Measurements from ENCODE around the gene BMAL1.

BMAL1 gene

DNA sequence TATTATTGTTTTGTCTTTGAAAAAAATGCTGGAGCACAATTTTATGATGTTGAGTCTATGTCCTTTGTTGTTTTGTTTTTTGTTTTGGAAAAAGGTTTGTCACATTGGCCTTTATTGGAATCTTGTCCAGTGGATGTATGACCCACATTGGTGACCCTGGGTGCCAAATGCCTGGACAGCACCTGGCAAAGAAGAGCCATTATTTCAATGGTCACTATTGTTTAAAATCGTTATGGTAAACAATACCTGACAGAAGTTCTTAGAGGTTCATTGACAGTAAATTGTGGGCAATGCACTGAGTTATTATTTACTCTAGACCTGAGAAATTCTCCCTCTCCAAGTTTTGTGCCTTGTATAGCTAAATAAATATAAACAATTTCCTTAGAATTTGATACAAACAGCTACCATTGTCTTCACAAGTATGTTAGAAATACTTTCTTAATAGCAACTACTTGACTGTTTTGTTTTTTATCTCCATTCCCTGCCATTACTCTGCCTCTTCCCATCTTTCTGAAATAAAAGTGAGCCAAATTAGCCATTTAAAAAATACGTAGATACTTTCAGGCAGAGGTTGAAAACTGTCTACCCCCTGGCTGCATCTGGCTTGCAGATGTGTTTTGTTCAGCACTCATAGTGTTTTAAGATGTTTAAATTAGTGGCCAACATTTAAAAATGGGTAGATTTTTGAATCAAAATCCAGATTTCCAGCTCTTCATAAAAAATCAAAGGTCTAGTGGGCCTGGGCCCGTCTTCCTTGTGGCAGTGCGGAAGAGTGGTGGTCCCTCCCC lies 39.9 kb downstream of the BMAL1 start:
- no peak for DNase-seq (ENCODE audit: low spot score)

DNA sequence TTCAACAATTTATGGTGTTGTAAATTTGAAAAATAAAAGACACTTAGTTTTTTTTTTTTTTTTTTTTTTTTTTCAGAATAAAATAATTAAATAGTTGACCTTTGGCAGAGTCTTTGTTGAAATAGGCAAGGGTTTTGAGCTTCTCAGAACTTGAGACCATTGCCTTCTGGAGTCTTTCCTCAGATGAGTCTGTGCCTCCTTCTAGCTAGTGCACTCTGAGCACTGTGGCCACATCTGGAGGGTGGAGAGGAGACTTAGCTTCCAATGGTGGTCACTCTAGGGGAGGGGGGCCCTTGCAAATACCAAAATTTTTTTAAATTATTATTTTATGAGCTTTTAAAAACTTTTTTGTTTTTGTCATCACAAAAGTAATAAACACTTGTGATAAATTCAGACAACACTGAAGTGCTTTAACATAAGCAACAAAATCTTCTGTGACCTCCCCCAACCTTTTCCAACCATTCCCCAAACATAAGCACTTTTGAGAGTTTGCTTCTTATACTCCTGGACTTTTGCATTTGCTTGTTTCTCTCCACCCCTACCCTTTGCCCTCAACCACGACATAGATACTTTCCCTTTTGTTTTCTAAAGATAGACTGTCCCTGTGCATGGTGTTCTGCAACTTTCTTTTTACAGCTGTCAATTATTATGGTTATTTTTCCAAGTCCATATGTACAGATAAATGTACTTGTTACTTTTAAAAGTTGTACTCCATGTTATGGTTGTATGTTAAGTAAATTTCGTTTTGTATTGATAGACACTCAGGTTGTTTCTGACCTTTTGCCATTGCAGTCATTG lies 41.1 kb downstream of the BMAL1 start:
- DNase-seq (ENCODE audit: low spot score), result no peak

DNA sequence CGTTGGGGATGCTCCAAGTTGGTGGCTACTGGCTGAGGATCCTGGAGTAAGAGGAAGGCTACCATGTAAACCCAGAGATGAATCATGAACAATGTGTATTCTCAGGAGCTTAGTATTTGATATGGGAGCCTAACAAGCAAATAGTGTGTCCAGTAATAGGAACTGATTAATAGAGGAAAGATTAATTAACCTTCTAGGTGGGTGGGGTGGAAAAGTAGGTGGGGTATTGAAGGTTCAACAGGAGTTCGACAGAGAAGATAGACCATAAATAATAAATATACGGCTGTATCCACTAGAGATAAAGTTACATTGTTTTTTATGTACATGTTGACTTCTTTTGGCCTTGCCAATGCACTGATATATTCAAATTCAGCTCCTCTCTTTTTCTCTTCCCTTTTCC lies 43.1 kb downstream of the BMAL1 start:
- DNase-seq (ENCODE audit: low spot score), result no peak

DNA sequence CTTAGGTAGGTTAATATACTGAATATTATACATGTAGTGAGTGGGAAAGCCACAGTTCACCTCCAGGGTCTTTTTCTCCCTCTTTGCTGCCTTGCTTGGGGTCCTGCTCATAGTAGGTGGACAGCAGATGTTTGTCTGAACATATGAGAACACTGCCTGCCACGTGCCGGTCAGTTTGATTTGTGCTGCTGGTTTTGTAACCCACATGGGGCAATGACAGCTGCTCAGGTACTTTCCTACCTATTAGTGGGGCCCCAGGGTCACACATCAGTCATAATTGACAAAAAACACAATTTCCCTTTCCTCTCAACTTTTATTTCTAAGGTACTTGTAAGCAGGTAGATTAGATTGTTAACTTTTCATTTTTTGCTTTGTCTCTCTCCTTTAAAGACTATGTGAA lies 43.8 kb downstream of the BMAL1 start:
- no peak for DNase-seq (ENCODE audit: low spot score)

DNA sequence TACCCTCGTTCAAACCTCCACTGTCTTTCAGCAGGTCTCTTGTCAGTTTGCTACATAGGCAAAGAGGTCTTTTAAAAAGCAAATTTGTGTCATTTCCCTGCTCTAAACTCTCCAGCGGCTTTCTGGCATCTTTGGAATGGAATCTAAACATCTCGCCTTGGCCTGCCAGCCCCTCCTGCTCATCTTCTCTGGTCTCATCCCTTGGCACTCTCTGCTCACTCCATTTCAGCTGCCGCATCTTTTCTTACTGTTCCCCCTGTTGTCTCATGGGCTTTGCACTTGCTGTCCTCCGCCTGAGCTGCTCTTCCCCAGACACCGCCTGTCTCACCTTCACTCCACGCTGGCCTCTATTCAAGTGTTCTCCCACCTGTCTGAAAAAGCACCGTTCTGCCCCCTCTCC lies 46.6 kb downstream of the BMAL1 start:
- DNase-seq (ENCODE audit: low spot score), result no peak

DNA sequence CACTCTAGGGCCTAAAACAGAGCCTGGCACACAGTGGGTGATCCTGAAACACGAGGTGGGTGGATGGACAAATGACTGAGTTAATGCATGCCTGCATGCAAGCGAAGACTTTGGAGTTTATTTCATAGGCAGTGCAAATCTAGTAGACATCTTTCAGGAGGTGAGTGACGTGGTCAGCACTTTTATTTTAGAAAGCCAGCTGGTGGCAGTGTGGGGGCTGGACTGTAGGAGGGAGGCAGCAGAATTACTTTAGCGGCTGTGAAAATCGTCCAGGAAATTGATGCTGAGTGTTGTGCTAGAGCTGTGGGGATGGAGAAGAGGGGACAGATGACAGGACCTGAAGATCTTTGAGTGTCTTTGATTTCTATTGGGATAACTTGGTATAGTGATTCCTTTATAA lies 47.1 kb downstream of the BMAL1 start:
- no peak for DNase-seq (ENCODE audit: low spot score)

DNA sequence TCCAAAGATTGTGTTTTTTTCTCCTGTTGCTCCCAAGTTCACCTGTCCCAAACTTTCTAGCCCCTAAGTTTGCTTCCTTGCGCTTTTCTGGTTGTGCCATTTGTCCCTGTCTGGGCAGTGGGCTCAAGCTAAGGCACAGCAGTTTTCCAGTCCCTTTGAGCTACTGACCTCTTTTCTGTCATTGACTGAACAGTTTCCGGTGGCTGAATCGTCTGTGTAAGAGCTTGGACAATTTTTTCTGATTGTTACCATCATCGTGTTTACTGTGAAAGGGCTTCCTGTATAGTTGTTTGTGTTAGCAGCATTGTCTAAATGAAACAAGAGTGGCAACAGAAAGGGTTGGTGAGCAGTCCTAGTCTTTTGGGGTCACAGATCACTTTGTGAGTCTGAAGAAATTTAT lies 49.8 kb downstream of the BMAL1 start:
- no peak for DNase-seq (ENCODE audit: low spot score)

DNA sequence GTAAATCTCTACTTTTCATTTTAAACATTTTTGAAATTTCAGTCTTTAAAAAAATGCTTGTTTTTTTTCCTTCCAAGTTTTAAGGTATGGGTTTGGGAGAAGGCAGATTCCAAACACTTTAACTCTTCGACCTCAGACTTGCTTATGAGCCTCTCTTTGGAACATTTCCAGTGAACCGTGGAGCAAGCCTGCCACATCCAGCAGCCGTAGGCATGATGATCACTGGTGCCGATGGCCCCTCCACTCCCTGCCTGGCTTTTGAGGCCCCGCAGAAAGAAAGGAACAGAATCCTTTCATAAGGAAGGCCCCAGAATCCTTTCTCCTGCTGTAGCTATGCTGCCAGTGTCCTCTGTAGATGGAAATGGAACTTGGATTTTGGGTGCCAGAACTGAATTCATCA lies 50.7 kb downstream of the BMAL1 start:
- DNase-seq (ENCODE audit: low spot score), result no peak

DNA sequence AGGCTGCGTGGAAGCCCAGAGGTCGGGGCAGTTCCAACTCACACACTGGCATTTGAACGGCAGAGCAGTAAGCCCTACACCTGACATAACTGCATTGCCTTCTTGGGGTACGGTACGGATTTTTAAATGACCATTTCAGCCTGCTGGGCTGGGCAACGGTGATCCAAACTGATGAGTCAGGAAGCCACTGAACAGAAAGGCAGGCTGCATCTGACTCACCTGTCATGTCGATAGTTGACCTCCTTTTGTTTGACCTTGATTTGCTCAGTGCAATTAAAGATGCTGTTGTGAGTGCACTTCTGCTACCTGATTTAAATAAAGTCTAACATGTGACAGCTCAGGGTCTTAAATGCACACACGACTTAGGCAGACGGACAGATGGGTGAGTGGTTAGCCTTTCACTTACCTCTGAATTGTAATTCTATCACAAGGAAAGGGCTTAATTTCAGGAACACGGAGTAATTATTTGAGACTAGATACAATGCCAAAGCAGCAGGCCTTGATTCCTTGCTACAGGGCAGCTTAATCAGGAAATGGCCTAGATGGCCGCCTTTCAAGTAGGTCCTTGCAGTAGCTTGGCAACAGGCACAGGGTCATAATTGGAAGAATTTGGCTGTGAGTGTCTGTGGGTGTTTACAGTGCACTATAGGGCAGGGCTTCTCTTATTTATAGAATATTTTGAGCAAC lies 52.2 kb downstream of the BMAL1 start:
- DNase-seq (ENCODE audit: low spot score), result no peak

DNA sequence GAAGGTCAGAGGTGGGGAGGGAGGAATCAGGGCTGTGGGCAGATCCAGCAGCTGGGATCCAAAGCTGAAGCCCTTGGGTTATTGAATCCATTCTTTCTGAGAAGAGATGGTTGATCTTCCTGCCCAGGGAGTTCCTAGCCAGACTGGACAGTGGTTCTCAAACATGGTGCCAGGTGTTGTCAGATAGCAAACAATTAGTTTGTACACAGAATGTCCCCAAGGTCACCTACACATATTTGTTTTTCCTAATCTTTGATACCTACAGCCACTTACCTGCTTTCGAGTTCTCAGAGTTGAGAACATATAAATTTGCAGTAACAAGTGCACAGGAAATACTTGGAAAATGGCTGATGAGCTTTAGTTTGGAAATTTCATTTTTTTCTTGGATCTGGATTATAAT lies 54.5 kb downstream of the BMAL1 start:
- no peak for DNase-seq (ENCODE audit: low spot score)

DNA sequence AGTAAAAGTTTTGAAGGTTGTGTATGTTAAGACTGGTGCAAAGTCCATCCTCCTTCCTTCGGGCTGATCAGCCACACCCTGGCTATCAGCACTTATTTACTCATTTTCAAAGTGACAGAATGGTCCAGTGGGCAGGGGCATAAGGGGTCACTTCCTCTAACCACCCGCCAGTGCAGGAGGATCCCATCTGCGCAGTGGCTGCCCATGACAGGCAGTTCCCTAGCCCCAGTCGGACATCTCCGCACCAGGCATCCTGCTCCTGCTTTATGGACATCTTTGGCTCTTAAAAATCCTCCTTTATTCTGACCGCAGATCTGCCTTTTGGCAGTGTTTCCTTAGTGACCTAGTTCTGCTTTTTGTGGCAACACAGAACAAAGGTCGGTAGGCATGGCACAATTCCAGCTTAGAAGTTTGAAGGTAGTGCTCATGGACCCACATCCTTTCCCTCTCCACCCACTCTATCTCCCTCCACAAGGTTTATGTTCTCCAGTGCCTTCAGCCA lies 55.9 kb downstream of the BMAL1 start:
- no peak for DNase-seq (ENCODE audit: low spot score)

DNA sequence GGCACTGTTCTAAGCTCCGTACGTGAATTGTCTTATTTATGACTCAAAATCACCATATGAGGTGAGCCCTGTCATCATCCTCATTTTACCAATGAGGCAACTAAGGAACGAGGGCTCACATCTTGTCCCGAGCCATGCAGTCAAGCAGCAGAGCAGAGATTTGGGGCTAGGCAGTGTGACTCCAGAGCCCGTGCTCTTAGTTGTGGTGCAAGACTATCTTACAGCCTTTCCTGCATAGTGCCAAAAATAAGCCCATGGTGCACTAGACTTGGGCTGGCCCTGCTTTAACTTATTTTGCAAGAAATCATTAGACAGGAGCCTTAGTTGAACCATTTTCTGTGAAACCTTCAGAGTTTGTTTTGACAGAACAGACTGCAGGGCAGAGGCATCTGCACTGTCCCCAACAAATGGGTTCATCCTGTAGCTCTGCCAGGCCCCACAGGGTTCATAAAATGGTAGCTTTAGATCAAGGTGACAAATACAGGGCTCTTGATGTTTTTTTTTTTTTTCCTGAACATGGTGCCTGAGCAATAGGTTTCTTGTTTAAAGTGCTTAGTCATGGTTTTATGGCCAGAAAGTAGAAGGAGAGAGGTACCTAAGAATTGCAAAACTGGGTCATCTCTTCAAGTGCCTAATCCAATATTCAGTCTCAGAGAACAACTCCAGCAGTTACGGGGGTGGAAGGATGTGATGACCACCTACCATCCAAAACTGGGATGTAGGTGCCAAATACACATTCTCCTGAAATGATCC lies 56.6 kb downstream of the BMAL1 start:
- DNase-seq (ENCODE audit: low spot score), result no peak

DNA sequence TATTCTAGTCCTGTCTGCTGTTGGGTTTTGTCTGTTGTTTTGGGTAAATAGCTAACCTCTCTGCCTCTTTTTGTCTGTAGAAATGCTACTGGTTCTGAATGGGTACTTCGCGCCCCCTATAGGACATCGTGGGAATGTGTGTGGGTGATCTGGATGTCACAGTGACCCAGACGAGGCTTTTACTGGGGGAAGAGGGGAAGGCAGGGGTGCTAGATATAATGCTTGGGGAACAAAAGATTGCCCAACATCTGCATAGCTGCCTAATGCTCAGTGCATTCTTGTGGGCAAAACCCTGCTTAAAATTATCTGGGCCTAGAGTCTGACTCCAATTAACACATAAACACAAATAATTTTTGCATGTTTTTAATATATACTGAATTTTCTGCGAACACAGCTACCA lies 57.7 kb downstream of the BMAL1 start:
- DNase-seq (ENCODE audit: low spot score), result peak; percentile 73

DNA sequence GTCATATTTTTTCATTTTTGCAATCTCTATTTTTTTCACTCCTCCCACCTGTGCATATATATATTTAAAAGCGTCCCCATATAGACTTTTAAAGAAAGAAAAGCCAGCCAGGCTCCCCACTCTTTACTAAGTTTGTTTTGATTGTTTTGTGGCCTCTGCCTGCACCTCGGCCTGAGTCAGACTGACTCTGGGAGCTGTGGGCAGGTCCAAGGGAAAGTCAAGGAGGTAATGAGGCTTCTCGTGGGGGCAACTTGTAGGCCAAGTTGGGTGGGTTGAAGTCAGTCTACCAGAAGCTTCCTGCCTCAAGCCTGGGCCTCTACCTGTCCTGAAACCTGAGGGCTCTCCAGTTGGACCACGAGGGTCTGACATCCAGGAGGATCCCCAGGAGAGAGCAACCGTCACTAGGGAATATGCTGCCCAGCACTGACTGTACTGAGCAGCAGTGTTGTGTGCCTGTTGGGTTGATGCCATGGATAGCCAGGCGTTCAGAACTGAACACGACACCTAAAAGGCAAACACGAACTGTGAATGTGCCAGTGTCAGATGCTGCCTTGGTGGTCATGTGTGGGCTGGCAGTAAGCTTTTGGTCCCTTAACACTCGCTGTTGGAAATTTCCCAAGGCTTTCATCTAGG lies 58.8 kb downstream of the BMAL1 start:
- no peak for DNase-seq (ENCODE audit: low spot score)

DNA sequence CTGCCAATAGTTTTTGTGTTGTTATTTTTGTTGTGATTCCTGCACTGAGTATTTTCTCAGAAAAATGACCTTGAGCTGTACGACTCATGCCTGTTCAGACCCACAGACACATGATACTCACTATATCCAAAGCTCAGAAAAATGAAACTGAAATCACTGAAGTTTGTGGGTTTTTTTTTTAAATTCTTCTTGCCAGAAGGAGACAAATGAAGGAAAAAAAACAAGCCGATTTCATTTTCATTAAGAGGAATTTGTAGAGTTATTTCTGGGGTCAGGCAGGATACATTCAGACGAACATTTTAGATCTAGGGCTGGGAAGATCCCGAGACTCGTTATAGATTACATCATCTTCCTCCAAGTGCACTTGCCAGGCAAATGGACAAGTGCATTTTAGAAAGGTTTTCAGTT lies 60.4 kb downstream of the BMAL1 start:
- peak; percentile 51 for DNase-seq (ENCODE audit: low spot score)

DNA sequence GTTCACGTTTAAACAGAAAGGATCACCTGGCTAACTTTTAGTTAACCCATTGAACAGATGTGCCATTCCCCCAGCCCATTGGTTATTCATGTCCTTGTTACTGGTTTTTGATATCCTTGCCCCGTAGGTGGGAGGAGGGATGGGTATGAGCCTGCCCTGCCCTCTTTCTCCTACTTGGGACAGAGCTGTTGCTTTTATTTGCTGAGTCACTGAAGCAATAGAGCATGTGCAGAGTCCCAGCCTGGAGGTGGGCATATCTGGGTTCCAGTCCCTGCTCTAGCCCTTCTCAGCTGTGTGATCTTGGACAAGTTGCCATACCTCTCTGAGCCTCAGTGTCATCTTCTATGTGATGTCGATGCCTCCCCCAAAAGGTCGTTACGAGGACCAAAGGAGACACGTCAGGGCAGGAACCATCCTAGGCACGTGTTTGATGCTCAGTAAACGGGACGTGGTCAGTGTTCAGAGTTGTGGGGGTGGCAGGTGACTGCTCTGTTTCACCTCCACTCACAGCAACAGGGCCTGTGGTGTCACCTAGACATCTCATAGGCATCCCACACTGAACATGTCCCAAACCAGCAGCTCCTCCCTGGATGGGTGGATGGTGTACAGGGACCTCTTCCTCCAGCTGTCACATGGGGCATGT lies 61.0 kb downstream of the BMAL1 start:
- peak; percentile 60 for DNase-seq (ENCODE audit: low spot score)

DNA sequence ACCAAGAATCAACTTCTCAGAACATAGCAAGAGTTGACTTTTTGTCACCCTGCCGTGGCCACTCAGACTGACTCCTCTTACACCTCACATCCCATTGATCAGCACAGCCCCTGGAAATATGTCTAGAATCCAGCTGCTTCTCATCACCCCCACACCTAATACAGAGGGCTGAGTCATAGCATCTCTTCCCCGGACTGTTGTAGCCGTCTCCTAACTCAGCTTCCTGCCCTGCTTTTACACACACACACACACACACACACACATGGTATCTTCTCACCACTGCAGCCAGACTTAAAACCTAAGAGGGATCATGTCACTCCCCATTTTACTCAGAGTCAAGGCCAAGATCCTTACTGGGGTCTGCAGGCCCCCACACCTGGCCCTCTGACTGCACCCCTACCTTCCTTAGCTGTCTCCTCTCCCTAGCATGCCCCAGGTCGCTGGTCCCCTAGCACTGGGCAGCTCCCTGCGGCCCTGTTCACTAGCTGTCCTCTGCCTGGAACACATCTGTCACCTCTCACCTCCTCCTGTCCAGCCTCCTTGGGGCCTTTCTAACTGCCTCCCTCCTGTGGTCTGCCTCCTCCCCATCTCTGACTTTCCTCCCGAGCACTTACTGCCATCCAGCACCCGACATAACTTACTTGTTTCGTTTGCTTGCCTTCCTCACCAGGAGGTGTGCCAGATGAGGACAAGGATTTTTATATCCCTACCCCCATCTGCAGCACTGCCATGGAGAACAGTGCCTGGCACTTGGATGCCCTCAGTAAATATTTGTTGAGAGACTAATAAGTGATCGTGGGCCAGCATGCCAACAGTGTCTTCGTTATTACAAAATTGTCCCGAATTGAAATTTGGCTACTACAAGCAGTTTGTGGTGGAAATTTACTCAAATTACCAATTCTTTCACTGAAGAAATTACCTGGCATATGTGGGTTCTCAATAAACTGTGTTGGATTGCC lies 61.9 kb downstream of the BMAL1 start:
- DNase-seq (ENCODE audit: low spot score), result peak; percentile 90

DNA sequence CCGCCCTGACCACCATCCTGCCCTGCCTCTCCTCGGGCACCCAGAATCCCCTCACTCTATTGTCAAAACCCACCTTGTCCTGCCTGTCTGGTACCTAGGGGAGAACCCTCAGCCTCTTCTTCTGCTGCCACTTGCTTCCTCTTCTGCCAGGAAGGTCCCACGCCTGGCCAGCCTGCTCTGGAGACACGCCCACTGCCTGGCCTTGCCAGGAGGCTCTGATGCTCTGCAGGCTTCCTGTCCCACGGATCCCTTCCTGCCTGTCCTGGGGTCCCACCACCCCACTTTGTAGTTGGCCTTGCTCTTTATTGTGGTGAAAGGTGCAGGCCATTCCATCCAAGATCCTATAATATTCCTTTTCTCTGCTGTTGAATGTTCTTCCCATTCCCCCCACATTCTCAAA lies 63.4 kb downstream of the BMAL1 start:
- DNase-seq (ENCODE audit: low spot score), result no peak

DNA sequence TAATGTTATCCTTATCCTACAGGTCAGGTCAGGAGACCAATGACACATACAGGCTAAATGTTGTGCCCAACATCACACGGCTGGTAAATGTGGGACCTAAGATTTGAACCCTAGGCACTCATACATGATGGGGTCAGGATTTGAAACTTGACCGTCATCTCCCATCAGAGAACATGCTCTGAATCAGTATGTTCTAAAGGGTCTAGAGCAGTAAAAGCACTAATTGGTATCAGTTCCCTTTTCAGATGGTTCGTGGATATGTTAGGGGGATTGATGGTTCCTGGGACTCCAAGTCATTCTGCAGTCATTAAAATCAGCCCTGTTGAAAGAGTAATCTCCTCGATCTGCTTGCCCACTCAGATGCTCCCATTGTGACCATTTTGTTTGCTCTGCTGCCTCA lies 65.5 kb downstream of the BMAL1 start:
- no peak for DNase-seq (ENCODE audit: low spot score)

Measured in AG08395 (cell line).